ENCODE measurements around the gene TOM1.
A peak's percentile ranks its signal among the peaks of the same experiment; 100 is the strongest.

The TOM1 gene

GRCh38 chr22:35373781-35374180 lies 74.1 kb downstream of the TOM1 start:
- no peak for TF ChIP-seq CTCF (IDR thresholded peaks at IDR 0.05)
- DNase-seq (ENCODE audit: low spot score), result no peak
- Histone ChIP-seq H3K27ac (no peak overlapping the region), H3K4me3 (no peak overlapping the region)

- no peak for DNase-seq (ENCODE audit: low spot score)
- TF ChIP-seq CTCF (IDR thresholded peaks at IDR 0.05), result no peak
- Histone ChIP-seq H3K4me3 (no peak overlapping the region), H3K27ac (peak overlapping the region; percentile 42 to 78)
Observed at GRCh38 chr22:35375031-35375430, 75.3 kb downstream of the TOM1 start.

GRCh38 chr22:35375526-35375925 lies 75.8 kb downstream of the TOM1 start:
- Histone ChIP-seq H3K4me3 (no peak overlapping the region), H3K27ac (peak overlapping the region; percentile 42 to 78)
- no peak for TF ChIP-seq CTCF (IDR thresholded peaks at IDR 0.05)
- DNase-seq (ENCODE audit: low spot score), result no peak

- peak overlapping the region; percentile 78 to 92 for H3K27ac ChIP-seq
- TF ChIP-seq CTCF (IDR thresholded peaks at IDR 0.05), result no peak
- DNase-seq (ENCODE audit: low spot score), result peak; percentile 94
- peak overlapping the region; percentile 53 for H3K4me3 ChIP-seq
Observed at GRCh38 chr22:35376728-35377472, 77.2 kb downstream of the TOM1 start.

GRCh38 chr22:35377735-35378134 lies 78.0 kb downstream of the TOM1 start:
- TF ChIP-seq CTCF (IDR thresholded peaks at IDR 0.05), result no peak
- no peak for DNase-seq (ENCODE audit: low spot score)
- Histone ChIP-seq H3K4me3 (no peak overlapping the region), H3K27ac (peak overlapping the region; percentile 66 to 92)

- no peak for DNase-seq (ENCODE audit: low spot score)
- no peak overlapping the region for H3K4me3 ChIP-seq
- no peak overlapping the region for H3K27ac ChIP-seq
Observed at GRCh38 chr22:35378621-35379020, 78.9 kb downstream of the TOM1 start.

More at GRCh38 chr22:35378621-35379020, 78.9 kb downstream of the TOM1 start:
- TF ChIP-seq CTCF (IDR thresholded peaks at IDR 0.05), result no peak

All from coronary artery (tissue), 2 donors.